ENCODE measurements around the gene KRT71. TPM values are rescaled to one million over a fixed set of nuclear protein-coding genes. Genes with fewer than 3 reads are reported as not detected.
A peak's percentile ranks its signal among the peaks of the same experiment; 100 is the strongest.

KRT71 gene
- total RNA-seq, 1 donor from 2014 or later = not detected

GRCh38 chr12:52526511-52526951 lies 26.4 kb downstream of the KRT71 start:
- Mint-ChIP-seq H3K4me3 (no peak overlapping the region), H3K4me1 (peaks cover 30% of the 10 kb centered on the region), H3K9me3 (no peaks in the 10 kb centered on the region), H3K27me3 (ENCODE audit: low read depth) (peaks cover 3% of the 10 kb centered on the region), H3K27ac (no peak overlapping the region), H3K36me3 (no peaks in the 10 kb centered on the region)
- no peak for TF ChIP-seq CTCF (IDR thresholded peaks at IDR 0.05; ENCODE audit: unreplicated experiment)
- DNase-seq (ENCODE audit: low spot score in 2 of 2, unreplicated experiment in 2 of 2) = peak in 1 of 2 experiments; percentile 25

- Mint-ChIP-seq H3K27me3 (ENCODE audit: low read depth) (peaks cover 3% of the 10 kb centered on the region), H3K4me1 (peaks cover 32% of the 10 kb centered on the region), H3K36me3 (no peaks in the 10 kb centered on the region), H3K4me3 (no peak overlapping the region), H3K9me3 (no peaks in the 10 kb centered on the region), H3K27ac (no peak overlapping the region)
- peak in 1 of 2 experiments; percentile 34 for DNase-seq (ENCODE audit: low spot score in 2 of 2, unreplicated experiment in 2 of 2)
- no peak for TF ChIP-seq CTCF (IDR thresholded peaks at IDR 0.05; ENCODE audit: unreplicated experiment)
Measured at GRCh38 chr12:52525661-52526499, 27.1 kb downstream of the KRT71 start.

GRCh38 chr12:52524898-52525591 lies 27.9 kb downstream of the KRT71 start:
- H3K27me3 Mint-ChIP-seq (ENCODE audit: low read depth) = peaks cover 7% of the 10 kb centered on the region
- no peak for TF ChIP-seq CTCF (IDR thresholded peaks at IDR 0.05; ENCODE audit: unreplicated experiment)
- no peak overlapping the region for H3K4me3 Mint-ChIP-seq
- peaks cover 32% of the 10 kb centered on the region for H3K4me1 Mint-ChIP-seq
- H3K9me3 Mint-ChIP-seq = no peaks in the 10 kb centered on the region
- H3K36me3 Mint-ChIP-seq = no peaks in the 10 kb centered on the region
- peak in 1 of 2 experiments; percentile 34 for DNase-seq (ENCODE audit: low spot score in 2 of 2, unreplicated experiment in 2 of 2)
- peak overlapping the region; percentile 66 for H3K27ac Mint-ChIP-seq

- TF ChIP-seq CTCF (IDR thresholded peaks at IDR 0.05; ENCODE audit: unreplicated experiment) = no peak
- peaks cover 4% of the 10 kb centered on the region for H3K27me3 Mint-ChIP-seq (ENCODE audit: low read depth)
- H3K36me3 Mint-ChIP-seq = no peaks in the 10 kb centered on the region
- H3K9me3 Mint-ChIP-seq = no peaks in the 10 kb centered on the region
- H3K4me1 Mint-ChIP-seq = peaks cover 32% of the 10 kb centered on the region
- H3K27ac Mint-ChIP-seq = peak overlapping the region; percentile 66
- DNase-seq (ENCODE audit: low spot score in 2 of 2, unreplicated experiment in 2 of 2) = peak in 1 of 2 experiments; percentile 36
- no peak overlapping the region for H3K4me3 Mint-ChIP-seq
Measured at GRCh38 chr12:52524241-52524897, 28.6 kb downstream of the KRT71 start.

- no peak for TF ChIP-seq CTCF (IDR thresholded peaks at IDR 0.05; ENCODE audit: unreplicated experiment)
- H3K9me3 Mint-ChIP-seq = no peaks in the 10 kb centered on the region
- H3K36me3 Mint-ChIP-seq = no peaks in the 10 kb centered on the region
- peaks cover 9% of the 10 kb centered on the region for H3K27me3 Mint-ChIP-seq (ENCODE audit: low read depth)
- H3K27ac Mint-ChIP-seq = no peak overlapping the region
- peaks cover 32% of the 10 kb centered on the region for H3K4me1 Mint-ChIP-seq
- H3K4me3 Mint-ChIP-seq = no peak overlapping the region
- DNase-seq (ENCODE audit: low spot score in 2 of 2, unreplicated experiment in 2 of 2) = peak in 1 of 2 experiments; percentile 35
Measured at GRCh38 chr12:52523824-52524223, 29.1 kb downstream of the KRT71 start.
